ENCODE data around the gene HDAC7.

DNA sequence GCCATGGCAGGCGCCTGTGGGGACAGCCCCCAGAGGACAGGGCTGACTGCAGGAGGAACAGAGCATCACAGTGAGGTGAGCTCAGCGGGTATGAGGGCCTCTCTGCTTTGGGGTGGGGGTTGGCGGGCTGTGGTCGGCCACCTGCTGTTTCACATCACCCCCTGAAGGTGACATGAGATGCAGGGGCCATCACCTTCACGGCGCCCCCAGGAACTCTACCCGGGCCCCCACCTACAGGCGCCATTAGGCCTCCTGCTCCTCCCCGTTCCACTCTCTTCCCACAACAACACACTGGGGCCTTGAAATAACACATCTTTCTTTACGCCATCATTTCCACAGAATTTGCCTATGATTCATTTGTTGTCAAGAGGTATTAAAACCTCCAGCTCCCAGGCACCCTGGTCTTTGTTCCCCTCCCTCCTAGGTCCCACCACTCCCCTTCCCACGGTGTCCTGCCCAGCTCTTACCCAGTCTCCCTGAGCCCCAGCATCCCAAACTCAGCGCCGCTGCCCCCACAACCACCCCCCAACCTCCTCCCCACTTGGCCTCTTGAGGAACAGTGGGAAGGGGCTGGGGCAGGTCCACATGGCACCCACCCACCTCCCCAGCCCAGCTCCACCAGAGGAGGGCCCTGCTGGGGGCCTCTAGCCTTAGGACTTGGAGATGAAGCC lies 12.7 kb upstream of the HDAC7 start:
- TF ChIP-seq GATA2 (IDR thresholded peaks at IDR 0.05; ENCODE audit: low read depth, low read length) (no peak), GATA3 (IDR thresholded peaks at IDR 0.05; ENCODE audit: low read depth, low read length) (no peak)
